ENCODE data around the gene SMIM5.

Gene SMIM5

GRCh38 chr17:75673487-75673886 is 40.3 kb downstream of the SMIM5 start:
- no peak for TF ChIP-seq CTCF (IDR thresholded peaks at IDR 0.05; ENCODE audit: poor library complexity, severe bottlenecking)
- DNase-seq (ENCODE audit: low spot score) (no peak), ATAC-seq (ENCODE audit: low read depth) (peak; percentile 19; the same call in 2 of the 3 replicates)
- peaks cover 86% of the 10 kb centered on the region for H3K36me3 ChIP-seq (ENCODE audit: low read depth)
- H3K27ac ChIP-seq (ENCODE audit: poor library complexity, severe bottlenecking): no peak overlapping the region
- H3K4me1 ChIP-seq (ENCODE audit: insufficient read depth, poor library complexity, severe bottlenecking): peaks cover 16% of the 10 kb centered on the region
- no peaks in the 10 kb centered on the region for H3K9me3 ChIP-seq (ENCODE audit: severe bottlenecking)
- no peak overlapping the region for H3K4me3 ChIP-seq (ENCODE audit: severe bottlenecking)
- H3K27me3 ChIP-seq (ENCODE audit: insufficient read depth, poor library complexity, severe bottlenecking): no peaks in the 10 kb centered on the region

GRCh38 chr17:75676461-75676860 is 43.2 kb downstream of the SMIM5 start:
- Histone ChIP-seq H3K4me3 (ENCODE audit: severe bottlenecking) (no peak overlapping the region), H3K4me1 (ENCODE audit: insufficient read depth, poor library complexity, severe bottlenecking) (peaks cover 41% of the 10 kb centered on the region), H3K9me3 (ENCODE audit: severe bottlenecking) (no peaks in the 10 kb centered on the region), H3K27me3 (ENCODE audit: insufficient read depth, poor library complexity, severe bottlenecking) (no peaks in the 10 kb centered on the region), H3K36me3 (ENCODE audit: low read depth) (peaks cover 78% of the 10 kb centered on the region), H3K27ac (ENCODE audit: poor library complexity, severe bottlenecking) (peak overlapping the region; percentile 100)
- DNase-seq (ENCODE audit: low spot score) (no peak), ATAC-seq (ENCODE audit: low read depth) (no peak)
- no peak for TF ChIP-seq CTCF (IDR thresholded peaks at IDR 0.05; ENCODE audit: poor library complexity, severe bottlenecking)

- no peaks in the 10 kb centered on the region for H3K27me3 ChIP-seq (ENCODE audit: insufficient read depth, poor library complexity, severe bottlenecking)
- H3K36me3 ChIP-seq (ENCODE audit: low read depth): peaks cover 61% of the 10 kb centered on the region
- TF ChIP-seq CTCF (IDR thresholded peaks at IDR 0.05; ENCODE audit: poor library complexity, severe bottlenecking): peak; percentile 72
- no peaks in the 10 kb centered on the region for H3K9me3 ChIP-seq (ENCODE audit: severe bottlenecking)
- no peak for DNase-seq (ENCODE audit: low spot score)
- H3K4me3 ChIP-seq (ENCODE audit: severe bottlenecking): no peak overlapping the region
- H3K4me1 ChIP-seq (ENCODE audit: insufficient read depth, poor library complexity, severe bottlenecking): peaks cover 64% of the 10 kb centered on the region
- ATAC-seq (ENCODE audit: low read depth): peak; percentile 62
- H3K27ac ChIP-seq (ENCODE audit: poor library complexity, severe bottlenecking): peak overlapping the region; percentile 100
These were observed 46.5 kb downstream of the SMIM5 start for GRCh38 chr17:75679706-75680211.

- H3K36me3 ChIP-seq (ENCODE audit: low read depth): peaks cover 57% of the 10 kb centered on the region
- H3K4me1 ChIP-seq (ENCODE audit: insufficient read depth, poor library complexity, severe bottlenecking): peaks cover 65% of the 10 kb centered on the region
- no peaks in the 10 kb centered on the region for H3K9me3 ChIP-seq (ENCODE audit: severe bottlenecking)
- peak overlapping the region; percentile 100 for H3K27ac ChIP-seq (ENCODE audit: poor library complexity, severe bottlenecking)
- ATAC-seq (ENCODE audit: low read depth) (no peak), DNase-seq (ENCODE audit: low spot score) (no peak)
- H3K27me3 ChIP-seq (ENCODE audit: insufficient read depth, poor library complexity, severe bottlenecking): no peaks in the 10 kb centered on the region
- no peak overlapping the region for H3K4me3 ChIP-seq (ENCODE audit: severe bottlenecking)
- no peak for TF ChIP-seq CTCF (IDR thresholded peaks at IDR 0.05; ENCODE audit: poor library complexity, severe bottlenecking)
These were observed 47.2 kb downstream of the SMIM5 start for GRCh38 chr17:75680431-75680830.

- H3K4me3 ChIP-seq (ENCODE audit: severe bottlenecking): no peak overlapping the region
- peaks cover 67% of the 10 kb centered on the region for H3K4me1 ChIP-seq (ENCODE audit: insufficient read depth, poor library complexity, severe bottlenecking)
- no peaks in the 10 kb centered on the region for H3K9me3 ChIP-seq (ENCODE audit: severe bottlenecking)
- peak; percentile 49 for ATAC-seq (ENCODE audit: low read depth)
- no peak for DNase-seq (ENCODE audit: low spot score)
- H3K27me3 ChIP-seq (ENCODE audit: insufficient read depth, poor library complexity, severe bottlenecking): no peaks in the 10 kb centered on the region
- peaks cover 55% of the 10 kb centered on the region for H3K36me3 ChIP-seq (ENCODE audit: low read depth)
- no peak for TF ChIP-seq CTCF (IDR thresholded peaks at IDR 0.05; ENCODE audit: poor library complexity, severe bottlenecking)
- H3K27ac ChIP-seq (ENCODE audit: poor library complexity, severe bottlenecking): peak overlapping the region; percentile 100
These were observed 48.1 kb downstream of the SMIM5 start for GRCh38 chr17:75681289-75681688.
